MCF 10A (cell line): ENCODE data around the gene MAFF. TPM values are rescaled to one million over a fixed set of nuclear protein-coding genes. Genes with fewer than 3 reads are reported as not detected.

ENCODE experiments used
- BruUV-seq: library from RNA; stranded (reverse); fragments of 400-500 nt; replicated peaks from 2 replicates; lab custom pipeline; 2021; lab: Mats Ljungman, UMichigan
- CTCF ChIA-PET: fragments of 300-600 bp; sonication (Branson Sonifier 250); formaldehyde crosslinking; extraction: SDS; loops from one replicate; lab custom pipeline; 2021; ENCODE audit warnings: antibody characterized with exemption, inconsistent platforms; lab: Yijun Ruan, JAX
- POLR2A ChIA-PET: fragments of 300-600, 350-650 bp; sonication (Branson Sonifier 250); formaldehyde crosslinking; extraction: SDS; loops from one replicate; lab custom pipeline; 2020; ENCODE audit warnings: antibody characterized with exemption, inconsistent platforms; lab: Yijun Ruan, JAX
- DNase-seq: peaks from one replicate; pipeline ENCODE4 v3.0.0-alpha.2; 2018; ENCODE audit not compliant: unreplicated experiment
- H3K27ac Mint-ChIP-seq: one replicate; pipeline ENCODE4 v1.8.0; 2022; ENCODE audit warnings: mild to moderate bottlenecking, low read depth, mixed read lengths; ENCODE audit not compliant: unreplicated experiment
- H3K27me3 Mint-ChIP-seq: one replicate; pipeline ENCODE4 v1.8.0; 2022; ENCODE audit warnings: mixed read lengths; ENCODE audit not compliant: insufficient read depth, unreplicated experiment
- H3K36me3 Mint-ChIP-seq: one replicate; pipeline ENCODE4 v1.8.0; 2022; ENCODE audit warnings: mild to moderate bottlenecking, moderate library complexity, mixed read lengths; ENCODE audit not compliant: insufficient read depth, unreplicated experiment
- H3K4me1 Mint-ChIP-seq: one replicate; pipeline ENCODE4 v1.8.0; 2022; ENCODE audit warnings: mixed read lengths; ENCODE audit not compliant: insufficient read depth, unreplicated experiment
- H3K4me3 Mint-ChIP-seq: one replicate; pipeline ENCODE4 v1.8.0; 2022; ENCODE audit warnings: mild to moderate bottlenecking, moderate library complexity, mixed read lengths; ENCODE audit not compliant: unreplicated experiment
- H3K9me3 Mint-ChIP-seq: one replicate; pipeline ENCODE4 v1.8.0; 2022; ENCODE audit warnings: mixed read lengths; ENCODE audit not compliant: unreplicated experiment
- CTCF ChIP-seq: fragments of 200-600 bp; IDR thresholded peaks from one replicate; pipeline ENCODE4 v1.8.0; 2022; ENCODE audit warnings: antibody characterized with exemption, mild to moderate bottlenecking; ENCODE audit not compliant: unreplicated experiment
- intact Hi-C: fragments of 100-400 bp; cut with micrococcal nuclease; formaldehyde crosslinking; loops from 2 replicates; pipeline ENCODE4 v1.14.1; 2022
- total RNA-seq: library from RNA; stranded (reverse); gene quantifications from 2 replicates; pipeline ENCODE4 v1.2.3, GENCODE V29; 2022

The MAFF gene
- total RNA-seq, 1 experiment from 2014 or later = 71.4 TPM

GRCh38 chr22:38240734-38241252 is 39.0 kb downstream of the MAFF start:
- peaks cover 12% of the 10 kb centered on the region for H3K36me3 Mint-ChIP-seq
- CTCF ChIA-PET = interaction anchor here (0.7 to 1.7 kb wide), 5 partner anchors 10 to 184 kb away, joined by 3 to 8 read pairs (median 4); partner anchors contain the start of genes MAFF and PICK1
- H3K9me3 Mint-ChIP-seq = no peaks in the 10 kb centered on the region
- peak overlapping the region; percentile 9 for H3K4me3 Mint-ChIP-seq
- no TSS peak for BruUV-seq
- peaks cover 34% of the 10 kb centered on the region for H3K4me1 Mint-ChIP-seq
- peak overlapping the region; percentile 78 for H3K27ac Mint-ChIP-seq
- H3K27me3 Mint-ChIP-seq = no peaks in the 10 kb centered on the region
- intact Hi-C loops = loop anchor here (5.0 kb wide), 1 partner anchor 77 kb away; the partner anchor contains the start of gene CSNK1E
- POLR2A ChIA-PET = interaction anchor here (0.8 to 1.9 kb wide), 5 partner anchors 10 to 60 kb away, joined by 3 to 8 read pairs (median 4); partner anchors contain the start of gene PLA2G6
- TF ChIP-seq CTCF = no peak
- DNase-seq = peak; percentile 85

GRCh38 chr22:38243007-38243765 is 41.4 kb downstream of the MAFF start:
- H3K27ac Mint-ChIP-seq = no peak overlapping the region
- CTCF ChIA-PET = interaction anchor here (0.6 to 0.9 kb wide), 5 partner anchors 10 to 344 kb away, joined by 3 to 6 read pairs (median 3); no protein-coding TSS in a partner anchor

GRCh38 chr22:38244106-38244505 is 42.3 kb downstream of the MAFF start:
- H3K4me3 Mint-ChIP-seq = no peak overlapping the region
- peaks cover 26% of the 10 kb centered on the region for H3K36me3 Mint-ChIP-seq
- no peaks in the 10 kb centered on the region for H3K27me3 Mint-ChIP-seq
- POLR2A ChIA-PET = no interaction called here
- H3K27ac Mint-ChIP-seq = no peak overlapping the region
- H3K4me1 Mint-ChIP-seq = peaks cover 23% of the 10 kb centered on the region
- DNase-seq = no peak
- intact Hi-C loops = loop anchor here (5.0 kb wide), 1 partner anchor 73 kb away; the partner anchor contains the start of gene CSNK1E
- no peak for TF ChIP-seq CTCF
- CTCF ChIA-PET = interaction anchor here (0.7 kb wide), 1 partner anchor 16 kb away, joined by 3 read pairs; no protein-coding TSS in a partner anchor
- no peaks in the 10 kb centered on the region for H3K9me3 Mint-ChIP-seq
- BruUV-seq = no TSS peak

More at GRCh38 chr22:38243007-38243765, 41.4 kb downstream of the MAFF start:
- H3K4me1 Mint-ChIP-seq = peaks cover 32% of the 10 kb centered on the region
- H3K4me3 Mint-ChIP-seq = no peak overlapping the region
- no peaks in the 10 kb centered on the region for H3K27me3 Mint-ChIP-seq
- no peaks in the 10 kb centered on the region for H3K9me3 Mint-ChIP-seq
- POLR2A ChIA-PET = no interaction called here
- intact Hi-C loops = loop anchor here (5.0 kb wide), 1 partner anchor 74 kb away; the partner anchor contains the start of gene CSNK1E
- no peak for TF ChIP-seq CTCF
- no peak for DNase-seq
- BruUV-seq = no TSS peak
- peaks cover 30% of the 10 kb centered on the region for H3K36me3 Mint-ChIP-seq
